ENCODE data around the gene KRTCAP2.
"Not testable (repeated sequence)": the region's sequence is repeated elsewhere in the genome, so short reads cannot be mapped to it uniquely, and the experiment has no call there.

The KRTCAP2 gene

DNA sequence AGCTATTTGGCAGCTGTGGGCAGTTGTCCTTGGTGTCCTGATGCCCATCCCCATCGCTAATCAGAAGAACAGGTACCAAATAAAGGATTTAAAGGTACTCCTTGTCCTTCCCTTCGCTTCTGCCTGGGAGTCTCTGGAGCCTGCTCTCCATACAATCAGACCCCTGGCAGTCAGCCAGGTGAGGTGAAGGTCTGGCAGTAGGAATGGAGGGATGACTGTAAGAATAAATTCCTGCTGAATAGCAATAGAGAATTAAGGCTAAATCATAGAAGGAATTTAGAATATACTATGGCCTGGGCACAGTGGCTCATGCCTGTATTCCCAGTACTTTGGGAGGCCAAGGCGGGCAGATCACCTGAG is 25.4 kb upstream of the KRTCAP2 start:
- DNase-seq, result no peak

GRCh38 chr1:155197901-155198546 is 24.9 kb upstream of the KRTCAP2 start:
- no peak for DNase-seq

DNA sequence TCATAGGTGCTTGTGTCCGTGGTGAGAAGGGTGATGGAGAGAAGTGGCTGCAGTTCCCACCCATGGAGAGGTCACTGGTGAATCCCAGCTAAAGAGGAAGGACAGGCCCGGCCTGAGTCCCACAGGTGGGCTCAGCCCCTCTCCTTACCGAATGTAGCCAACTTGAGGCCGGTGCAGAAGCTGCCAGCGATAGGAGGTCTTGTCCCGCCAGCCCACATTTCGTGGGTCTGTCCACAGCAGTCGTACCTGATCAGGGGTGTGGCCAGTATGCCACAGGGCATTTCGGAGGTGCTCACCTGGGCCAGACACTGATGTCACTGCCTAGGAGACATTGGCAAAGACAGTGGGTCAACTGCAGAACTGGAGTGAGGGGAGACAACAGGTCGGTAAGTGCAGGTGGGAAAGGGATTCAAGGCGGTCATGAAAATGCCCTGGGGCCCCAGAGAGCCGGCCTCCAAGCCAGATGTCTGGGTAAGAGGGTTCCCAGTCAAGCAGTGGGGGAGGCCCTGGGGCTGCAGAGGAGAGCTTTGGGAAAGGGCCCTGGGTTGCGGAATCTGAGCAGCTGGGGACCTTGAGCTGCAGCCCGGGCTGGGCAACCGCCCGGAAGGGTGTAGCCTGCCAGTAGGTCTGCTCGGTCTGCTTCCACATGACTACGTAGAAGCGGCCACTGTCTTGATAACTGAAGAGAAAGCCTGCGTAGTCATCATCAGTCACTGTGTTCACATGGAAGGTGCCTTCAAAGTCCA is 24.0 kb upstream of the KRTCAP2 start:
- no peak for DNase-seq

- no peak for DNase-seq
These were observed 23.2 kb upstream of the KRTCAP2 start for GRCh38 chr1:155196103-155196892.

DNA sequence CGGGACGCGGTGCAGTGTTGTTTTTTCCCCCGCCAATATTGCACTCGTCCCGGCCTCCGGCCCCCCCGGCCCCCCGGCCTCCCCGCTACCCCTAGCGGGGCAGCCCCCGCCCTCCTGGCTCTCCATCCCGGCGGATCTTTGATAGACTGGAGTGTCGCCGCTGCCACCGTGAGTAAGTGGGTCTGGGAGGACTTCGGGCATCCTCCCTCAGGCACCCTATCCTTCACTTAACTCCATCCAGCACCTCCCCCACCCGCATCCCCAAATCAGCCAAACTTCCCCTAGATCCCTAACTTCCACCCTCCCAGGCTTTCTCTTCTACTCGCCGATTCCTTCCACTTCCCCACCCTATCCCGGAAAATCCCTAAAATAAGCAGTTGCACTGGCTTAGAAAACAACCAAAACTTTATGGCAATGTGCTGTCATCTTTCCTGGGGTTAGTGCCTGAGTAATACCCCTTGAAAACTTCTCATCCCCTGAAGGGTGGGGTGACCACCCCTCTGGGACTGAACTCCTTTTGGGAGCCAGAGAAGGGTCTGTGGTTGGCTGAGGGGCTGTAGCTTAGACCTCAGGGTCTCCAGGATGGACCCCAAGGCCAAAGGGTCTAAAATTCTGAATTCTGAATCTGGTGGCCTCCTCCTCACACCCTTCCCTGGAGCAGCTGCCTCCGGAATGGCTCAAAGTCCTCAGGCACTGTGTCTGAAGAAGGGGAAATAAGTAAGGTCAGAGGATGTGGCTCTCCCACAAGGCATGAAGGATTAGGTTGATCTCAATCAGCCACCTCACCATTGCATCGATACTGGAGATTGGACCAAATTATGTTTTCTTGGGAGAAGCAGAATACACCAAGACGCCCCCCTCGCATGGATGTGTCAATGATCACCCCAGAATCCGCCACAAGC is 22.3 kb upstream of the KRTCAP2 start:
- DNase-seq, result no peak

- DNase-seq, result not testable (repeated sequence)
These were observed 20.8 kb upstream of the KRTCAP2 start for GRCh38 chr1:155193991-155194240.

GRCh38 chr1:155193275-155193990 is 20.3 kb upstream of the KRTCAP2 start:
- DNase-seq, result peak; percentile 71

DNA sequence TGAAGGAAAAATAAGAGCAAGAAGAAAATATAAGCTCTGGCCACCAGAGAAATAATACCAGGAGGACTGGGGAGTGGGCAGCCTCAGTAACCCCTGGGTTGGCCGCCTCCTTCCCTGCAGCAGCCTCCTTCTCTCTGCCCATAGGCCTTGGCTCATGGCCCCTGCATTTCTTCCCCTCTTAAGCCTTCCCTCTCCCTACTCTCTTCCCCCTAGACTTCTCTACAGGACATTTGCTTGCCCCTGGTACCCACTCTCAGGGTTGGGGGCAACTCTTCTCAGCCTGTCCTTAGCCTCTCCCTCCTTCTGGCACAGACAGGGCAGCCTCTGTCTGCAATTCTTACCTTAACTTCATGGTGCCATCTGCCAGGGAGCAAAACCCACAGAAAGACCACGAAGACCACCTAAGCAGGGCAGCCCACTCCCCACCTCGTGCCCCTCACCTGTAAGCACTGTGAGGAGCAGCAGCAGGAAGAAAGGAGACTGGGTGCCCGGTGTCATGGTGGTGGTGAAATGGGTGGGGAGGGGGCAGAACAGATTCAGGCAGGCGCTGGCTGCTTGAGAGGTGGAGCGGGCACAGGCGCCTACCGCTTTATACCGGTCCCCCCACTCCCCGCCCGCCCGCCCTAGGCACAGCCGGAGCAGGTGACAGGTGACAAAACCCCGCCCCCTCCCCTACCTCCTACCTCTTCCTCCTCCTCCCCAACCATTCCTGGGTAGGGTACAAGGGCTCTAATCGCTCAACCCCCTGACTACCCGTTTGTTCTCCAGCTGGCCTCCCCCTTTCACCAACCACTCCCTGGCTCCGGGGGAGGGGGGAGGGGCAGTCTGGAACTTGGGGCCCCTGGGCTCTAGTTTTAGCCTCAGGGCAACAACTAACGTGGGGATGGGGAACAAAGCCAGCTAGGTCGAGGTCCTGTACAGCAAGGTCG is 19.5 kb upstream of the KRTCAP2 start:
- DNase-seq, result peak; percentile 16

- DNase-seq, result no peak
These were observed 18.8 kb upstream of the KRTCAP2 start for GRCh38 chr1:155191904-155192303.

DNA sequence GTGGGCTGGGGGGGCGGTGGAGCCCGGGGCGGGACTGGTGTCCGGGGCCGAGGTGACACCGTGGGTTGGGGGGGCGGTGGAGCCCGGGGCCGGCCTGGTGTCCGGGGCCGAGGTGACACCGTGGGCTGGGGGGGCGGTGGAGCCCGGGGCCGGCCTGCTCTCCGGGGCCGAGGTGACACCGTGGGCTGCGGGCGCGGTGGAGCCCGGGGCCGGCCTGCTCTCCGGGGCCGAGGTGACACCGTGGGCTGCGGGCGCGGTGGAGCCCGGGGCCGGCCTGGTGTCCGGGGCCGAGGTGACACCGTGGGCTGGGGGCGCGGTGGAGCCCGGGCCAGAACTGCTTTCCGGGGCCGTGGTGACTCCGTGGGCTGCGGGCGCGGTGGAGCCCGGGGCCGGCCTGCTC is 16.8 kb upstream of the KRTCAP2 start:
- DNase-seq, result not testable (repeated sequence)

- no peak for DNase-seq
These were observed 15.2 kb upstream of the KRTCAP2 start for GRCh38 chr1:155188268-155188667.

DNA sequence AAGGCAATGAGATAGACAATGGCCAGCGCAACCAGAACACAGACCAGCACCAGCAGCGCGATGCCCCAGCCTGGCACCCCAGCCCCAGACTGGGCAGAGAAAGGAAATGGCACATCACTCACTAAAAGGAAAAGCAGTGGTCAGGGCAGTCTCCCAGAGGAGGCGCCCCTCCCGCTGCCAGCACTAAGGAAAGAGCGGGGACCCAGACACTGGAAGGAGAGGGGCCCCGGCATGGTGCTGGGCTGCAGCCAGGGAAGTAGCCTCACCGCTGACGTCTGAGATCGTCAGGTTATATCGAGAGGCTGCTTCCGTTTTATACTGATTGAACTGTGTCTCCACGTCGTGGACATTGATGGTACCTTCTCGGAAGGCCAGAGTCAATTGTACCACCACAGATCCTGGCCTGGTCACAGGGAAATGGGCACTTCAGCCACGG is 14.4 kb upstream of the KRTCAP2 start:
- DNase-seq, result no peak

DNA sequence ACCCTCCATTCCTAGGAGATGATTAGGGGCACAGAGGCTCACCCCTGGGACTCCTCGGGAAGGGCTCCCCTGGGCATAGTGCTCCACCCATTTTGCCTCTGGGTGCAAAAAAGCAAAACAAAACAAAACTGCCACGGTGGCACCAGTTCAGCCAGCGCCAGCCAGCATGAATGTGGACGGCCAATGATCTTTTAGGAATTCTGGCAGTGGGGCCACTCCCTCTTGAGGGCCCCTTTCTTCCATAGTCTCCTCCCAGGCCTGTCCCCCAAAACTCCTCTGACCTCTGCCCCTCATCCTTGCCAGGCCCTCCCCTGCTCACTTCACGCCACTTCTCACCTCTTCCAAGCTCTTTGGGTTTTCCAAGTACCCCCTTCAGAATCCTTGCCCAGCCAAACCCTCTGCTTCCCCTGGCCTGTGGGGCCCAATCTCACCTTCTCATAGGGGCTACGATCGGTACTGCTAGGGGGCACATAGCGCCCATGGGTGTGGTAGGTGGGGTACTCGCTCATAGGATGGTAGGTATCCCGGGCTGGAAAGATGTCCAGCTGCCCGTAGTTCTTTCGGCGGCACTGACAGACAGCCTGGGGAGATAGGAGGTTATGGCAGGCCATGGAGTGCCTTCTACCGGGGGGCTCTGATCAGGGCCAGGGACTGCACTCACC is 13.8 kb upstream of the KRTCAP2 start:
- no peak for DNase-seq

DNA sequence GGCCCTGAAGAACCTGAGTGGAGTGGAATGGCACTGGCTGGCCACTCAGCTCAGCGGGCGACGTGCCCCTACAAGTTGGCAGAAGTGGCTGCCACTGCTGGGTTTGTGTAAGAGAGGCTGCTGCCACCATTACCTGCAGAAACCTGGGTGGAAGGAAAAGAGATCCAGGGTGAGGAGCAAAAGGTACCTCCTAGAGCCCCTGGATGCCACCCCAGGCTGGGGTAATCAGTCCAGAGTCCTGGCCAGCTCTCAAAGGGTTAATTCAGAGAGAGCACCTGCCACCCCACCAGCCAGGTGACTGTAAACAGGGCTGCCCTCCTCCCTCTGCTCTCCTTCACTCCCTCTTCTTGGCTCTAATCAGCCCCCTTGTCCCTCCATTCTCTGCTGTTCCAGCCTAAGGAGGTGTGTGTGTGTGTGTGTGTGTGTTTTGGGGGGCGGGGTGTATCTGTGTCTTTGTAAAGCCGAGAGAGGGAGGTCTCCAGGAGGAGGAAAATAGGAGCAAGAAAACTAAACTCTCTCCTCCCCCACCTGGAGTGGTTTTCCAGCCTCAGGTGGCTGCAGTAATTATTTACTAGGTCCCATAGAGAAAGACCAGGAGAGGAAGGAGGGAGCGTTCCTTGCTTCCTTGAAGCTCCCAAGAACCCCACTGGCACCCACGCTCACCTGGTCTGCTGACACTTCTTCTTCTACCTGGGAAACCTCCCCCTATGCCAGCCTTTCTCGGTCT is 13.1 kb upstream of the KRTCAP2 start:
- no peak for DNase-seq

DNA sequence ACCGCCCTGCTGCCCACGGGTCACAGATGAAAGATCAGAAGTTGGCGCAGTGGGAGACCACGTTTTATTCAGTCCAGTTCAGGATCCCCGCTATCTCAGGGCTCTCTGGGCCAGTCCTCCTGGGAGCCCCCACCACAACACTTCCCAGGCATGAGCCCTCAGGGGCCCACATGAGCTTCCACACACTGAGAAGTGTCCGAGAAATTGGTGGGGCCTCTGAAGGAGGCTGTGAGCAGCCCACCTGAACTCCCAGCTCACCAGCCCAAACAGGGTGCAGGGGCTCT is 12.6 kb upstream of the KRTCAP2 start:
- no peak for DNase-seq

DNA sequence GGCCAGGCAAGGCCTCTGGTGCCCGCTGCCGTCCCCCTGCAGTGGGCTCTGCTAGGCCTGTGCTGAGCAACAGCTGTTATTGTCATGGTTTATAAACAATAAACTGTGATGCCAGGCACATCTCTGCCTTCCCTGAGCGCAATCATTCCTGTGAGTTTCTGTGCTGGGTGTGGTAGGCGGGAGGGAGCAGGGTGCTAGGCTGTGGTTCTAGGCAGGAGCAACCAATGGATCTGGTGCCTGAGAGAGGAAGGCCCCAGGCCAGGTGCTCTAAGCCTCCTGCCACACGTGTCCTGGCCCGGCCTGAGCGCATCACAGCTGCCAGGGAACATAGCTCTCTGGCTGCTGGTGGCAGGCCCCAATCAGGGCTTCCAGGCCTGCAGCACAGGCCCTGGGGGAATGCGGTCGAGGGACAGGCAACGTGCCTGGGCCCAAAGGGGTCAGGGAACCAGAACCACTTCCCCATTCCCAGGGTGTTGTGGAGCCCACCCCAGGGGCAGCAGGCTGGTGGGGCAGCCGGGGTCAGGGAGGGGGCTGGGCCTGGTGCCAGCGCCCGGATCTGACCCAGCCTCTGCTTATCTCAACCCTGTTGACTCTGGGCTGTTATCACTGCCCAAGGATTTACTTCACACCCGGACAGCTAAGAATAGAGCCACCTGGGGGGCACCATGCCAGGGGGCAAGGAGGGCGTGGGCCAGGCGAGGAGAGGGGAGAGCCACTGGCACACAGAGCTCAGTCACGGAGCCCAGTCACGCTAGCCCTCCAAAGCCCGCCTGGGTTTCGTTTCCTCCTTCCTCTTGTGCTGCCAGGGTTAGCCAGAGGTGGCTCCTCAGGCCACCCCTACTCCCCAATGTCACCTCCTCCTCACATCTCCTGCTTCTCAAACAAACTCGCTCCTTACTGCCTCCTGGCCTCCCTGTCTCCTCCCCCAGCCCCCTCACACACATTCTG is 12.0 kb upstream of the KRTCAP2 start:
- DNase-seq, result peak; percentile 17

GRCh38 chr1:155184351-155184811 is 11.3 kb upstream of the KRTCAP2 start:
- no peak for DNase-seq

GRCh38 chr1:155183775-155184221 is 10.7 kb upstream of the KRTCAP2 start:
- no peak for DNase-seq

GRCh38 chr1:155182052-155182550 is 9.0 kb upstream of the KRTCAP2 start:
- no peak for DNase-seq
